CD4-positive, alpha-beta T cell treated with Interleukin-12 subunit alpha and Interleukin-12 subunit beta, for 1 hour (primary cell): ENCODE measurements around the gene ABT1.
"Not testable (repeated sequence)": the region's sequence is repeated elsewhere in the genome, so short reads cannot be mapped to it uniquely, and the experiment has no call there.

Experiments used
- DNase-seq: peaks from one replicate; pipeline ENCODE4 v3.0.0-alpha.2; 2020

ABT1 gene

DNA sequence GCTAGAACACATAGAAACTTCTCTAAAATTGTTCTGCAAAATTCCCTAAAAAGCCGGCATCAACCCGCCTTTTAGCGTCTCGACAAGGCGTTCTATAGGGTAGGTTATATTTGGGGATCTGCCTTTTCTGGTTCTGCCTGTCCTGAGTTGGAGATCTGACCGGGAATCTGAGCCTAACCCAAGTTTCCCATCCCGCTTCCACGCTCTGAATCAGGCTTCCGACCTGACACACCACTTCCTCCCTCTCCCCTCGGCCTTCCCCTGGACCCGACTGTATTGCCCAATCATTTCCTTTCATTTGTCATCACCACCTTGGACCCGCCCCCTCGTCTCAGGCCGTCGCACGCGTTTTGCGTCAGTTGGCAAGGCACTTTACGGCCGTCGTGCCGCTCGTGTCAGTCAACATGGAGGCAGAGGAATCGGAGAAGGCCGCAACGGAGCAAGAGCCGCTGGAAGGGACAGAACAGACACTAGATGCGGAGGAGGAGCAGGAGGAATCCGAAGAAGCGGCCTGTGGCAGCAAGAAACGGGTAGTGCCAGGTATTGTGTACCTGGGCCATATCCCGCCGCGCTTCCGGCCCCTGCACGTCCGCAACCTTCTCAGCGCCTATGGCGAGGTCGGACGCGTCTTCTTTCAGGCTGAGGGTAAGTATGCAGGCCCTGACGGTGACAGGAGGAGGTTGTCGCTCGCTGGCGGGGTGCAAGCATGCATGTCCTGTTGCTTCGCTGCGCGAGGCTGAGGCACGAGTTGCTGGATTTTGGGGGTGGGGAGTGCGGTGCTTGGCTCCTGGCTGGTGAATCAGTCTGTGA is at the start of gene ABT1:
ABT1 (plus strand) TSS at position 375 of the 810 bp plus-strand sequence; CDS start at position 405, 30 bp downstream.
- DNase-seq = peak; percentile 97

DNA sequence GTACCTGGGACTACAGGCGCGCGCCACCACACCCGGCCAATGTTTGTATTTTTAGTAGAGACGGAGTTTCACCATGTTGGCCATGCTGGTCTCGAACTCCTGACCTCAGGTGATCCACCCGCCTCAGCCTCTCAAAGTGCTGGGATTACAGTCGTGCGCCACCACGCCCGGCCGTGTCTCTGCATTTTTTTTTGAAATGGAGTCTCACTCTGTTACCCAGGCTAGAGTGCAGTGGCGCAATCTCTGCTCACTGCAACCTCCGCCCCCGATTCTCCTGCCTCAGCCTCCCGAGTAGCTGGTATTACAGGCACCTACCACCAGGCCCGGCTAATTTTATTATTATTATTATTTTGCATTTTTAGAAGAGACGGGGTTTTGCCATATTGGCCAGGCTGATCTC is 49.4 kb upstream of the ABT1 start:
- not testable (repeated sequence) for DNase-seq

DNA sequence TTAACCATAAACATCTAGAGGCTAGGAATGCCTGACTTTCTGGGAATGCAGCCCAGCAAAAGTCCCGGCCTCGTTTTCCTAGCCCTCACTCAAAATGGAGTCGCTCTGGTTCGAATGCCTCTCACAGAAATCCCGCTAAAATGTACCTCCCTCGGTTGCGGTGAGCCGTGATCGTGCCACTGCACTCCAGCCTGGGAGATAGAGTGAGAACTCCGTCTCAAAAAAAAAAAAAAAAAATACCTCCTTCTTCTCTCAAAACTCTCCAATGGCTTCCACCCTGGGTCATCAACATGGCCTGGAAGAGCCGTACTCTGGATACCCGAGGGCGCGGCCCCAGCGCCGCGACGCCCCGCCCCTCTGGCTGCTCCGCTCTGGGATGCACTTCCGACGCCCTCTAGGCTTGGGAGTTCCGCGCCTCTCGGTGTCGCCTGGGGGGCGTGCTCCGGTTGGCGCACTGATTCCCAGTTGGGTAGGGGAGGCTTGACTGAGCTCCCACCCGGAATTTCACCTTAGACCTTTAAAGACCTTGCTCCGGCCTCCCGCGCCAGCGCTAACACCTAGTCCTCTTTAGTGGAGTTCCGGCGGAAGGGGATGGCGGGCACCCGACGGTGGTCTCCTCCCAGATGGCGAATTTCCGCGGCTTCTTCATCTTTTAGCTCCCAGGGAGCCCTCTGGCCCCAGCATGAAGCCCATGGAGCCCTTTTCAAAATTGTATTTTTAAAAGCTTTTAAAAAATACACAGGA is 46.3 kb upstream of the ABT1 start:
- DNase-seq = no peak

DNA sequence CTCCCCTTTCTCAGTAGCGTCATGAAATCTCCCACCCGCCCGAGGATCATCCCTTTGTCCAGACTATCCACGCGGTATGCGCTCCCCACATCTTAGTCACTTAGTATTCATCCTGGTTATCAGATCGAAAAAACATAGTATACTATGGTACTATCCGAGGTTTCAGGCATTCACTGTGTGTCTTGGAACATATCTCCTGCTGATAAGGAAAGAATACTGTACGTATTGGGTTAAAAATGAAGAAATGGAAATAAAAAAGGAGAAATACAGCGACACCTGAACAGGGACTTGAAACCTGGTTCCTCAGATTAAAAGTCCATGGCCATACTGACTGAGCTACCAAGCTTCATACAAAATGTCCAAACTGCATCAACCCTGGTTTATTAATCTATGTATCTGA is 44.5 kb upstream of the ABT1 start:
- no peak for DNase-seq

DNA sequence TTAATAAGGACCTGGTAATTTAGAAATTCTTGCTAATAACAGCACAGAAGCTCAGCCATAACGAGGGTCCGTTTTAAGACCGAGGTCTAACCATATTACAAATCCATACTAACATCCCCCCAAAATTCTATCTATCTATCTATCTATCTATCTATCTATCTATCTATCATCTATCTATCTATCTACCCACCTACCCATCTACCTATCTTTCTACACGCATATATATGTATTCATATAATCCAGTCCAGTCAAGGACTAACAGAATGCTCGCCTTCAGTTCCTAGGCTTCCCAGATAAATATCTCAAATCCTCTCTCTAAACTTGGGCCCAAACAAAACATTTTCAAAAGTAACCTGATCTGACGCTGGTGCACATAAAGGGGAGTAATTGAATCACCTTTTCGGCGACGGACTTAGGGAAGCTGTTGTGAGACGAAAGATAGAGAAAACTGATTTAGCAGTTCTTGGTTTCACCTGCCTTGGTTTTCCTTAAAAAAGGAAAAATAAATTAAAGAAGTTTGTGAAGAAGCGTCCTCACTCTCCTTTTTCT is 44.0 kb upstream of the ABT1 start:
- DNase-seq = no peak

DNA sequence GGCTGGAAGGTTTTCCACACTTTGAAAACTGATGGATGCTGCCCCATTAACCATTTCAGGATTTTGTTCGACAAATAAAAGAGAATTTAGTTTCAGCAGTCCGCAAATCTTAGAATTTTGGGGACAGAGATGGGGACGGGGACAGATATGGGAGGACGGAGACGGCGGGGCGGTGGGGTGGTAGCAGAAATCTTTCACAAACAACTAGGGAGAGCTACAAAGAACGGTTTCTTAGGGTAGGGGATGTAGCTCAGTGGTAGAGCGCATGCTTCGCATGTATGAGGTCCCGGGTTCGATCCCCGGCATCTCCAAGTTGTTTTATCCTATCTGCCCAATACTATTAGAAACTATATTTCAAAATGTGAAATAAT is 43.5 kb upstream of the ABT1 start:
- peak; percentile 87 for DNase-seq

DNA sequence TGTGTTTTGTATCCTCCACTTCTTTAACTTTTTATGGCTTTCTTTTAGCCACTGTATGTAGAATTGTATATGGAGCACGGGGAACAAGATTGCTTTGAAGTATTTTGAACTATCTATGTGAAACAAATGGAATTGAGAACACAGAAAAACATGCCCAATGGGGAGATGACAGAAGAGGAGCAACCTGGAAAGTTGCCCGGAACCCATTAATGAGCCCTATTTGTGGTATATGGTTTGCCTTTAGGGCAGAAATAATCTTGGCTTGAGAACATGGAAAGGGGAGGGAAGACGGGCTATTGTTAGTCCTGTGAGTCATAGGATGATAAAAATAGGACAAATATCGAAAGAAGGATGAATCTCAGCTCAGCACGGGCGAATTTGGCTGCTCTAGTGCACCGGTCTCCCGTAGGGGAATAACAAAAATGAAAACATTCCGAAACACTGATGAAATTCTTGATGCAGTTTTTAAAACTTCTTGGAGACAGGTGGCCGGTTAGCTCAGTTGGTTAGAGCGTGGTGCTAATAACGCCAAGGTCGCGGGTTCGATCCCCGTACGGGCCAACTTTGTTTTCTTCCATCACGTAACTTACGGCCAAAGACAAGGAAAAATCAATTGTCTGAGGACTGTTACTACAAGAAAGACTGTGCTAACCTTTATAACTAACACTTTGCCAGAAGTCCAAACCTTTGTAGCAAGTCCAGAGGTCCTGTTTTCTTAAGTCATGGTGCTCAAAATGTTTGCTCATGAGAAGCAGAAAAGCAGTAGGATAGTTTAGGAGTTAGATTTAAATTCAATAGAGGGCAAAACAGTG is 42.9 kb upstream of the ABT1 start:
- DNase-seq = peak; percentile 91

DNA sequence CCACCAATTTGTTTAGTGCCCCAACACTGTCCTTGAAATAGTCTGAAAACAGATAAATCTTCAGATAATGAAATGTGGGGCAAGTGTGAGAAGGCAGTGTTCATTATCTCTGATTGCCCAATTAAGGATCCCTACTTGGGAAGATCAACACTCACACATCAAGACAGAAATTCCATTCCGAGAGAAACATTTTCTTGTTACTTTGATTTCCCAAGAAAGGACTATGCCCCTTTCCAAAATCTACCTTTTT is 42.4 kb upstream of the ABT1 start:
- no peak for DNase-seq

DNA sequence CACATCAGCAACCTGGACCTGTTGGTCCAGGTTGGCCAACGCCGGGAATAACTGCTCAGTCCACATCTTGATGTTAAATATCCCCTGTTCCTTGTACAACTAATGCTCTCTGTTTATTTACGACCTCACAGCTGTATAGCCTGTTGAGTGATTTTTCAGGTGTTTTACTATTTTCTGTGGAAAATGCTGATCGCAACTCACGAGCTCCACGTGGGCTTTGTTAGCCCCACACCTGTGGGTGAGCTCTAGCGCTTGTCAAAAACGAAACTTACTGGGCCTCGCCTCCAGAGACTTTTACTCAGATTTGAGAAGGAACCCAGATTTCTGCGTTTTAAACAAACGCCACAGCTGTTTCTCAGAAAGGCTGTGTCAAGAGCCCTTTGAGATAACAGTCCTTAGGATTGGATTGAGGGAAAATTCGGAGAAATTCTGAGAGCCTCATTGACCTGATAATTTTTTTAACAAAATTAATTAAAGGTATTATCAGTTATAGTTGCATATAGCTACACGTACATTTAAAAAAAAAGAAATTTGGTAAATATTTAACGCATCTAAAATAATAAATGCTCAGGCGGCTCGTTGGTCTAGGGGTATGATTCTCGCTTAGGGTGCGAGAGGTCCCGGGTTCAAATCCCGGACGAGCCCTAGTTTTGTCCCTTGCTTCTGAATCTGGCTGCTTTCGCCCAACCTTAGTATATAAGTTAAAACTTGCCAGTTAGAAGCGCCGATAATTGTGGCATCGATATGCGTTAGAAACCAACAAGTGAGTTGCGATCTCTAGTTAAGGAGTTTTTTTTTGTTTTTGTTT is 41.9 kb upstream of the ABT1 start:
- DNase-seq = peak; percentile 76

DNA sequence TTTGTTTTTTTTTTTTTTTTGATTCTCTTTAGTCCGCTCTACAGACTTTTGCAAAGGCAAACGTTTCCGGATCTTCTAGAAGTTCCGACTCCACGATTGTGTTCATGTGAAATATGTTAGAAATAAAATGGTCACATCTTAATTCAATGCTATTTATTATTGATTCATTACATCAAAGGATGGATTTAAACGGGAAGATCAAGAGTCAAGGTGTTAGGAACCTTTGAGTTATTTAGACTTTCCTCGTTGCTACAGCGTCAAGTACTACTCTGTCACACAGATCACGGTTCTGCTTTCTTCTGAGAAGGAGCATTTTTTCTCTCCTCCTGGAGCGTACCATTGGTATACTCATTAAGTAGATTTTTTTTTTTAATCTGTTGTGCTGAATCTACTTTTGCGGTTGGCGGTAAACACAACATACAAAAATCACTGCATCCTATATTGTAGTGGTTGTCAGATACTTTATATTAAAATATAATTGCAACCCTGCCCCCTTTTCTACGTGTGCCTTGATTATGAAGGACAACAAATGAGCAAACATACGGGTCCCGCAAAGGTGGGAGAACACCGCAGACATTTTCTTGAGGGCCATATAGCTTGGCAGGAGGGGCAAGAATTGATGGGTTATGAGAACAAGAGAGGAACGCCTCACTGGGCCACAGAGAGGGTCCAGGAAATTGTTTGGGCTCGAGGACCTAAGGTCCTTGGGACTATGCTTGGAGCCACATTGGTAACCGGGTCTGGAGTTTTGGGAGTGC is 41.1 kb upstream of the ABT1 start:
- no peak for DNase-seq

DNA sequence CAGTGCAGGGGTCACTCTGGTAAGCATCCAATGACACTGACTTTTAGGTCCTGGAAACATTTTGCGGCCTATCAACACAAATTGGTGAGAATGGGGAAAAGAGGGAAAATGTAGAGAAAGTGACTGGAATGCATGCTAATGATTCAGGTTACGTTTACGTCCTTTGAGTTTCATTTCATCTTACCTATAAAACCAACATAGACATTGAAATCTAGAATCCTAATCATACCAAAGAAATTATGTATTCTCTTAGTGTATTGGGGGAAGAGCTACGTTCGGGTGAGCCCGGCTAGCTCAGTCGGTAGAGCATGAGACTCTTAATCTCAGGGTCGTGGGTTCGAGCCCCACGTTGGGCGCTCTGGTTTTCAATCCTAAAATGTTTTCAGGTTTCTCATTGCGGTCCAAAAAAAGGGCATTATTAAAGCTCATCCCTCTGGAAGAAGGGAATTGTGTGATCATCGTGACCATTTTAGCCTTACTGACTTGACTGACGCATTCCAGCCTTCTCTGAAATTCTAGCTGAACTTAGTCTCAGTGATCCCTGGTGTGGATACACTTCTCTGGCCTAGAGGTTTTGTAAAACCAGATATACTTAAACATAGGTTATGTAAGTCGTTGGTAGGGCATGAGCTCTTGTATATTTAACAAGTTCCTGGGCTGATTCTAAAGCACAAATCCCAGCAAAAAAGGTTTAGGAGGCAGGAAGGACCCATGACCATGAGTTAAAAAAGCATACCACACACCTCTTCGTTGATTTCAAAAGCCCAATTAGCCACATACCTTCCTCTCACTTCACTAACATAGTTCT is 40.3 kb upstream of the ABT1 start:
- peak; percentile 56 for DNase-seq

DNA sequence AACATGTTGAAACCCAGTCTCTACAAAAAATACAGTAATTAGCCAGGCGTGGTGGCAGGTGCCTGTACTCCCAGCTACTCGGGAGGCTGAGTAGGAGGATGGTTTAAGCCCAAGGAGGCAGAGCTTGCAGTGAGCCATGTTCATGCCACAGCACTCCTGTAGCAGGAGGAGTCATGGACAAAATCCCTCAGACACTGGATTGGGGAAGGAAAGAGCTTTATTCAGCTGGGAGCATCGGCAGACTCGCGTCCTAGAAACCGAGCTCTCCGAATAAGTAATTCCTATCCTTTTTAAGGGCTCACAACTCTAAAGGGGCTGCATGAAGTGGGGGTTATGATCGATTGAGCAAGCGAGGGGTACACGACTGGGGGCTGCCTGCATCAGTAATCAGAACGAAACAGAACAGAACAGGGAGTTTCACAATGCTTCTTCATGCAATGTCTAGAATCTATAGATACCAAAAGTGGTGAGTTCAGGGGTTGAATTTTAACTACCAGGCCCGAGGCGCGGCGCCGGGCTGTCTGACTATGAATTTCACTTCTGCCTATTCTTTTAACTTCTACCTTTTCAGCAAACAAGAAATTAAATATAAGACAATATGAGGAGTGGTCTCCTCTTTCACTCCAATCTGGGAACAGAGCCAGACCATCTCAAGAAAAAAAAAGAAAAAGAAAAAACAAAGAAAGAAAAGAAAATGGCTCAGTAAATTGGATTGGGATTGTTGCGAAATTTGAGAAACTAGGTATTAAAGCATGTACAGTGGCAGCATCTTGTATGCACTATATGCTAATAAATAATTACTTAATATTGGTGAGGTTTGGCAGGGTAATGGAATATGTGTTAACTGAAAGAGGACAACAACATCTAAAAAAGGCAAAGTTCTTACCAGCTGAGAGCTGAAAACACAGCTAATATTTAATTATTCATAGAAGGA is 35.0 kb upstream of the ABT1 start:
- DNase-seq = no peak

DNA sequence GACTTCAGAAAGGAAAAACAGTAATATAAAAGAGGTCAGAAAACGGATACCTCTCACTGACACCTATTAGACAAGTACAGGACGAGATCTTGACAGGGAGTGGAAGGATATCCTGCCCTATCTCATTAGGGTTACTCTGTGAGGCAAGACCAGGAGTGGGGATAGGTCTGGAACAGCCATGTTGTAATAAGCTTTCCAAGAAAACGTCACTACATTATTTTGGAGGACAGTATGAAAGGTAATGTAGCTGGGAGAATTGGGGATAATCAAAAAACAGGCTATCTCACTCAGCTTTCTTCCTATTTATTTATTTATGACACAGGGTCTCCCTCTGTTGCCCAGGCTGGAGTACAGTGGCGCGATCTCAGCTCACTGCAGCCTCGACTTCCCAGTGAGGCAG is 33.3 kb upstream of the ABT1 start:
- DNase-seq = no peak

DNA sequence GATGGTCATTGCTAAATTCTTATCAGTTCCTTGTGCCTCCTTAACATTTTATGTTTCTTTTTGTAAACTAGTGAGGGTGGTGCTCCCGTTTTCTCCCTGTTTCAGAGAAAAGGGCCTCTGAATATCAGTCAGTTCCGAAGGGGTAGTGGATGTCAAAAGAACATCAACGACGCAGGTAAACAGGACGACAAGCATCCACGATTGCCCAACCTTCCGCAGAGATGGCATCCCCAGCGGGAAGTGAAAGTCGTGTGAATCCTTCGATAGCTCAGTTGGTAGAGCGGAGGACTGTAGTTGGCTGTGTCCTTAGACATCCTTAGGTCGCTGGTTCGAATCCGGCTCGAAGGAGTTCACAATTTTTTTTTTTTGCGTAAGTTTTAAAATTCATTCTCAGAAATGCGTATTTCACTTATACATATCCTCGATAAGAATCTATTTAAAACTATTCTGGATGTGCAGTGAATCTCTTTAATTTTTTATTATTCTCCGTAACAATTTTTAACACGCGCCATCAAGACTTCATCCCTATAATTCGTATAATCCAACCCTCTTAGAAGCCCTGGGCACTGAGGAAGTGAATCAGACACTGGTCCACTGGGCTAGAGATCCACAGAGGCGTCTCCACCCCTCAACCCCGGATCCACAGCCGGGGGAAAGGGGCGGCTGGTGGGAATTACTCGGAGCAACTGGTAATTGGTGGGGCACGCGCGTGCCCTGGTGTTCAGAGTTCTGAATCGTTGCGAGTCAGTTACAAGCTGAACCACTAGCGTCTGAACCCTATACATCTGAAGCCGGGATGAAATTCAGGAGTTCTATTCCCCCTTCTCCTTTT is 27.9 kb upstream of the ABT1 start:
- DNase-seq = peak; percentile 98

DNA sequence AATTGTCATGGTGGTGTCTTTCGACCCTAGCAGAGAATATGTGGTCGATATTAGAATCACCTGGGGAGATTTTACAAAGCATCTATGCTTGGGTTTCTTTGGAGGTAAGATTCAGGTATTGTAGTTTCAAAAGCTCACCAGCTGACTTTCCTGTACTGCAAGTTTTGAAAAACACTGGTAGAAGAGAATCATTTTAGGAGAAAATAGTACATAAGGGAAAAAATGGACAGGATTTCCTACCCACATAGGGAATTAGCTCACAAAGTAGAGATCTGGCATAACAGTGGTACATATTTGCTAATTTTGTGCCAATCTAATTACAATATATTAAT is 27.4 kb upstream of the ABT1 start:
- no peak for DNase-seq

DNA sequence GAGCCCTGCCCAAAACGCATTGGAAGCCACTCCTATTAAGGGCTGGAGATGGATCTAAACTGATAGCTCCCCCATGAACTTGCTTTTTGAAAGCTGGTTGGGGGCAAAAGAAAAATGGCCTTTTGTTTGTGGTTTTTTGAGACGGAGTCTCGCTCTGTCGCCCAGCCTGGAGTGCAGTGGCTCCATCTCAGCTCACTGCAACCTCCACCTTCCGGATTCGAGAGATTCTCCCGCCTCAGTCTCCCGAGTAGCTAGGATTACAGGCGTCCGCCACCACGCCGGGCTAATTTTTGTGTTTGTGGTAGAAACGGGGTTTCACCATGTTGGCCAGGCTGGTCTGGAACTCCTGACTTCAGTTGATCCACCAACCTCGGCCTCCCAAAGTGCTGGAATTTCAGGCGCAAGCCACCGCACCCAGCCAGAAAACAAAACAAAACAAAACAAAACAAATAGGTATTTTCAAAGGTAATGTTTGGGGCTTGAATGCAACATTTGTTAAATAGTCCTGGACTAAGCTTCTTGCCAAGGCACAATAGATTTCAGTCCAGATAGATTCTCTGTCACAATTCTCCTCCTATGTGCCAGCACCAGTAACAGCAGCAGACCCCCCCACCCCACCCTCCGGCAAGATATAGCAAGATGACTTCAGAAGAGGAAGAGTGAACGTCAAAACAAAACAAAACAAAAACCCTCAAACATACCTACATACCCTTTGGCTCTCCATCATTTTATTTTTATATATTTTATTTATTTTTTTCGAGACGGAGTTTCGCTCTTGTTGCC is 26.5 kb upstream of the ABT1 start:
- no peak for DNase-seq

DNA sequence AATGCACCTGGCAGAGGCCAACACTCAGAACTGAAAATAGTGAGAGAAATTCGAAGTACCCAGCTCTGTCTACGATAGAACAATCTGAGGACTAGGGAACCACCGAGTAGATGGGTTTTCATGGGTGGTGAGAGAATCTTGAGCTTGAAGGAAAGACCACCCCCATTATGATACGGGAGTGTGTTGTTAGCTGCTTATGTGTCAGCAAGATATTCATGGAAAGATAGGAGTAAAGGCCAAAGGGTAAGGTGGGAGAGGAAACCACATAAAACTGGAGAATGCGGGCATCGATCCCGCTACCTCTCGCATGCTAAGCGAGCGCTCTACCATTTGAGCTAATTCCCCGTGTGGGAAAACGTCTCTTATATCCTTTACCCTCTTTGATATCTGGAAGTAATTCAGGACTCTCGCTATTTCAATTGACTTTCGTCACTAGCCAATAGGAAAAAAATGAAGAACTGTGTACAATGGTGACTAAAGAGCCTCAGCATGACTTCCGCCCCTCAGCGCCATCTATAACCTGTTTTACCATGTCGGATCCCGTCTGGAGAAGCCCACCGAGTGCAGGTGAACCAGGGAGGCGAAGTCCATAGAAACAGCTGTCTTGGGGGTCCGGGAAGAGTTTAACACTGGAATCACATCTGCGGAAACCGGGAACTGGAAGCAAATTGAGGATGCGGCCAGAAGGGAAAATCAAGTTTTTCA is 25.0 kb upstream of the ABT1 start:
- peak; percentile 79 for DNase-seq
